Small intestine (tissue), 7 donors: ENCODE measurements around the gene ARHGAP45. TPM values are rescaled to one million over a fixed set of nuclear protein-coding genes. Genes with fewer than 3 reads are reported as not detected.

Experiments
- DNase-seq, 2 donors: peaks; one replicate each; pipeline versions ENCODE4 v3.0.0 to v3.0.0-alpha.2; 2013
- FAIRE-seq: peaks from 2 replicates; lab custom pipeline; 2012; peaks lifted over from hg19 to GRCh38; lab: Jason Lieb, UNC
- H3K27ac ChIP-seq, 3 donors: one replicate each; pipeline ENCODE4 v1.5.1; 2013; ENCODE audit warnings: low read length in 2 of 3, mild to moderate bottlenecking in 2 of 3, control low read depth in 1 of 3, inconsistent platforms in 1 of 3, low read depth in 1 of 3, moderate library complexity in 1 of 3
- H3K27me3 ChIP-seq, 3 donors: one replicate each; pipeline ENCODE4 v1.6.1; 2013; ENCODE audit warnings: low read length in 3 of 3, inconsistent platforms in 1 of 3; ENCODE audit not compliant: control insufficient read depth in 3 of 3, insufficient read depth in 3 of 3
- H3K36me3 ChIP-seq, 3 donors: one replicate each; pipeline ENCODE4 v1.6.1; 2013; ENCODE audit warnings: low read length in 3 of 3, inconsistent platforms in 1 of 3, low read depth in 1 of 3, mild to moderate bottlenecking in 1 of 3, moderate library complexity in 1 of 3; ENCODE audit not compliant: control insufficient read depth in 3 of 3, insufficient read depth in 2 of 3
- H3K4me1 ChIP-seq, 3 donors: one replicate each; pipeline ENCODE4 v1.6.1; 2013; ENCODE audit warnings: low read length in 2 of 3, inconsistent platforms in 1 of 3, low read depth in 1 of 3, mild to moderate bottlenecking in 1 of 3, moderate library complexity in 1 of 3; ENCODE audit not compliant: control insufficient read depth in 3 of 3, insufficient read depth in 2 of 3
- H3K4me3 ChIP-seq, 3 donors: one replicate each; pipeline ENCODE4 v1.5.1; 2013; ENCODE audit warnings: low read length in 3 of 3, control low read depth in 1 of 3, inconsistent platforms in 1 of 3, low read depth in 1 of 3, mild to moderate bottlenecking in 1 of 3, moderate library complexity in 1 of 3
- H3K9me3 ChIP-seq, 2 donors: one replicate each; pipeline ENCODE4 v1.6.1; 2013; ENCODE audit warnings: low read depth in 1 of 2, low read length in 1 of 2; ENCODE audit not compliant: control insufficient read depth in 2 of 2, insufficient read depth in 1 of 2
- WGBS, 3 donors: extraction: QIAGEN DNeasy Blood & Tissue Kit; methylation state at CpG; one replicate each; pipeline ENCODE4 v1.1.7; 2013; 5-methylcytosine and 5-hydroxymethylcytosine counted together
- polyA plus RNA-seq, 4 donors: library from polyadenylated mRNA; stranded (reverse) in 3 of 4; unstranded in 1 of 4; fragments of 200-250 nt in 3 of 4; fragments of 120-200 nt in 1 of 4; gene quantifications; one replicate each; pipeline versions ENCODE4 v1.2.1 to v1.2.3, GENCODE V29; 2013
- donor health status: healthy with polysubstance abuse.
- donor health status: control.
- donor health status: control.
- donor health status: Bipolar disorder and iron deficiency.
- donor health status: healthy.

The ARHGAP45 gene
- polyA plus RNA-seq, 4 donors: 15.9 to 81.1 (median 48.5) TPM

DNA sequence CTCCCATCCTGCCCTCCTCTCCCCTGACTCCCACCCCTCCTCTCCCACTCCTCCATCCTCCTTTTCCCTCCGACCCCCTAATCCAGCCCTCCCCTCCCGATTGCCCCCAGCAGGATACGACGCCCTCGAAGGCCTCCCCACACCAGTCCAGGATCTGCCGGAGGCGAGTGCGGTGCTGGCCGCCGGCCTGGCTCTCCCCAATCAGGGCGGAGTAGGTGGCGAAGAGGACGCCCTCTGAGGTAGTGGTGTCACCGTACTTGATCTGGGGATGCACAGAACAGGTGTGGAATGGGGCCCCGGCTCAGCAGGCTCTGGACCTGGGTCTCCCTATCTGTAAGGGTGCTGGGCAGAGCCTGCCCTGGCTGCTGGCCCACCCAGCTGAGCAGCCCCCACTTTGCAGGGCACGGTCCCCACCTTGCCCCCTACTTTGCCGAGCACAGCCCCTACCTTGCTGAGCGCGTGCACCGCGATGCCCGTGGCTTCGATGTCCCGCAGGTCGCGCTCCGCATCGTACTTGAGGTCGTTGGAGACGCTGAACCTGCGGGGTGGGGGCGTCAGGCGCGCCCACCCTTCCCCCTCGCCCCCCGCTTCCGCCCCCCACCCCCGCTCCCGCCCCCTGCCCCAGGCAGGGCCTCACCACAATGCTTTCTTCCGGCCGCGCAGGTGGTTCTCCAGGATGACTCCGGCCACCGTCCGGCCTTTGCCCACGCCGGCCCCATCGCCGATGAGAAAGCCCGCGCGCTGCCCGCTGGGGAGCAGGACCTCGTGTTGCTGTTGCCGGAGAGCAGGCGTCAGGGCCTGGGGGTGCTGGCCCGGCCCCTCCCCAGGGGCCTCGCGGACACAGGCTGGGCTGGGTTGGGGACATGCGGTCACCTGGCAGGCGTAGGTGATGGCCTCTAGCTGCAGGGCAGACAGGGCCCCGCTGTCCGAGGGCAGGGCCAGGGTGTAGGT, 55.3 kb downstream of the ARHGAP45 start:
- Histone ChIP-seq H3K27ac (no peak overlapping the region), H3K36me3 (peaks cover 36 to 99% (median 64%) of the 10 kb centered on the region in 3 donors), H3K27me3 (no peaks in the 10 kb centered on the region), H3K9me3 (no peaks in the 10 kb centered on the region), H3K4me1 (no peaks in the 10 kb centered on the region), H3K4me3 (no peak overlapping the region)
- WGBS, 3 donors: 96 to 97% (median 96%) methylated on average over 46 to 63 of the region's 63 CpGs
- no peak for FAIRE-seq
- DNase-seq: no peak

DNA sequence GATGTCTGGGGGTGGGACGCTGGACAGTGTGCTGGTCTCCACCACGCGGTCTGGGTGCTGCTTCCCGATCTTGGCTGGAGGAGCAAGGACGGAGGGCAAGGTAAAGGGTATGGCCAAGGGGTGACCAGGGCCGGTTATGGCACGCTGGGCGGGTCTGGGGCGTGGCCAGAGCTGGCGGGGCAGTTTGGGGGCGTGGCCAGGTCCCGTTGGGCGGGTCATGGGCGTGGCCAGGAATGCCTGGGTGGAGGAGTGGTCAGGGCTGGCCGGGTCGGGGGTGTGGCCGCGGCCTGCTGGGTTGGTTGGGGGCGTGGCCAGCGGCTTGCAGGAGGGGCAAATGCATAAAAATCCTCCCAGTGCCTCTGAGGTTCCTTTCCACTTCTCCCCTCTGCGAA, 56.0 kb downstream of the ARHGAP45 start:
- H3K4me3 ChIP-seq: no peak overlapping the region
- no peaks in the 10 kb centered on the region for H3K9me3 ChIP-seq
- no peaks in the 10 kb centered on the region for H3K27me3 ChIP-seq
- WGBS, 3 donors: 56 to 57% (median 56%) methylated on average over 14 to 21 of the region's 21 CpGs
- FAIRE-seq (no peak), DNase-seq (peak; percentile 45 to 62)
- H3K36me3 ChIP-seq: peaks cover 36 to 99% (median 60%) of the 10 kb centered on the region in 3 donors
- no peak overlapping the region for H3K27ac ChIP-seq
- H3K4me1 ChIP-seq: no peaks in the 10 kb centered on the region

DNA sequence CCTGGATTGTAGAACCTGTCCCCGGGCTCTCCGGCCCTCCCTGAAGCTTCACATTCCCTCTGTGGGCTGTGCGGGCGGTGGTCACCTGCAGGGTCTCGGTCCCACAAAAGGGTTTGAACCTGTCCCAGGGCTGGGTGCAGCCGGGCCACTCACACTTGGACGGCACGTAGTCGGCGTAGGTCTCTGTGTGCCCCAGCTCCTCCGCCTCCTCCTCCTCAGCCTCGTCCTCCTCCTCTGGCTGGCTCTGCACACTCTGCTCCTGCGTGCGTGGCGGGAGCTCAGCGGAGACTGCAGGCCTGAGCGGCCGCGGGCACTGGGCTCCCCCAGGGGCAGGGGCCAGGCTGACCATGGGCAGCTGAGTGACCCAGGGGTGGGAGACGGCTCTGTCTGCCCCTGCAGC, 56.4 kb downstream of the ARHGAP45 start:
- Histone ChIP-seq H3K9me3 (no peaks in the 10 kb centered on the region), H3K4me1 (no peaks in the 10 kb centered on the region), H3K4me3 (no peak overlapping the region), H3K27me3 (no peaks in the 10 kb centered on the region), H3K36me3 (peaks cover 36 to 97% (median 60%) of the 10 kb centered on the region in 3 donors), H3K27ac (no peak overlapping the region)
- 97 to 98% (median 98%) methylated on average over 11 to 20 of the region's 20 CpGs for WGBS, 3 donors
- DNase-seq (no peak), FAIRE-seq (no peak)

DNA sequence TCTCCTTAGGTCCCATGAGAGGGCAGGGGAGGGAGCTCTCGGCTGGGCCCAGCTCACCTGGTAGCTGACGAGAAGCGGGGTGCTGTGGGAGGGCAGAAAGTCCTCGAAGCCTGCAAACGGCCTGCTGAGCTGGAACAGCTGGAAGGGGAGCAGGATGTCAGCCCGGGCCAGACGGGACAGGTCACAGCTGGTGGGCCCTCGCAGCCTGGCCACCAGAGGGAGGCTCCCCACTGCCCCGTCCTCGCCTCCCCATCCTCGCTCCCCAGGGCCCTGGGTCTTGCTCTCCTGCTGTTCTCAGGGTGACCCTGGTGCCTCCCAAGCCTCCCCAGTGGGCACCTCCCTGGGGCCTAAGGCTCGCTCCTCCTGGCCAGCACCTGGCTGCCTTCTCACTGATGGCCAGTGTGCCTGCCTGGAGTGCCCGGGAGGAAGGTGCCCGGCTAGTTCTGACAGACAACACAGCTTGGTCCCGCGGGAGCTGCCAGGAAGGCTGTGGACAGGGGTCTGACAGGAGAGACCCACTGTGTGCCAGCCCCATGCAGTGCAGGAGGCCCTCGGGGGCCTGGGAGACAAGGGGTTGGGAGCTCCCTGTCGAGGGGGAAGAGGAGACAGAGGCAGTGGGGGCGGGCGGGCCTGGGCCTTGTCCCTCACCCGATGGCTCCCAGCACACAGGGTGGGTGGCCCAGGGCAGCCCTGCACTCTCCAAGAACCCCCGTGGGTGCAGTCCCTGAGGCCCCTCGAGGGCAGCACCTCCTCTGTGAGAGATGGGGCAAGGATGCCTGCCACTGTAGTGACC, 57.1 kb downstream of the ARHGAP45 start:
- H3K27ac ChIP-seq: no peak overlapping the region
- DNase-seq: no peak
- H3K36me3 ChIP-seq: peaks cover 34 to 95% (median 57%) of the 10 kb centered on the region in 3 donors
- no peaks in the 10 kb centered on the region for H3K27me3 ChIP-seq
- H3K9me3 ChIP-seq: no peaks in the 10 kb centered on the region
- no peaks in the 10 kb centered on the region for H3K4me1 ChIP-seq
- no peak for FAIRE-seq
- no peak overlapping the region for H3K4me3 ChIP-seq
- WGBS, 3 donors: 89 to 95% (median 95%) methylated on average over 20 to 23 of the region's 23 CpGs

DNA sequence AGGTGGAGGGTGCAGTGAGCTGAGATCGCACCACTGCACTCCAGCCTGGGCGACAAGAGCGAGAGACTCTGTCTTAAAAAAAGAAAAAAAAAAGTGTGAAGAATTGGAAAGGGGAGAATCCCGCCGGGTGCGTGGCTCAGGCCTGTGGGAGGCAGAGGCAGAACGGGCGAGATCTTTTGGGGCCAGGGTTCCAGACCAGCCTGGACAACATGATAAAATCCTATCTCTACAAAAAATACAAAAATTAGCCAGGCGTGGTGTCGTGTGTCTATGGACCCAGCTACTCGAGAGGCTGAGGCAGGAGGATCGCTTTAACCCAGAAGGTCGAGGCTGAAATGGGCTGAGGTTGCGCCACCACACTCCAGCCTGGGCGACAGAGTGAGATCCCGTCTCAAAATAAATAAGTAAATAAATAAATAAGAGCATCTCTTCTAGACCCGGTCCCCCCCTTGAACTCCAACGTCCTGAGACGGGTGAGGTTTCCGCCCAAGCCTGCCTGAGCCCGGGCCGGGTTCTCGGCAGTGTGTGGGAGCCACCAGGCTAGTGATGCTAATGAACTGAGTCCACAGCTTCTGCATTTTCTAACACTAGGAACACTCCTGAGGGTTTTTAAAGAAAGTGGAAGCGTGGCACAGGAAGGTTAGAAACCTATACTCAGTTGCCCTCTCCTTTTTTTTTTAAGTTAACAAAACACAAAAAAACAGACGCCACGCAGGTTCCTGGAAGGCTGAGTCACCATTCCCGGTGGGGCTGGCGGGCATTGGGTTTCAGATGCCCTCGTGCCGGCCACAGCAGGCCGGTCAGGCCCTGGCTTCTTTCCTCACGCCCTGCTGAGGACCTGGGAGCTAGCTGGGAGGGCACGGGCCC, 58.9 kb downstream of the ARHGAP45 start:
- DNase-seq (no peak), FAIRE-seq (no peak)
- H3K36me3 ChIP-seq: peaks cover 30 to 95% (median 46%) of the 10 kb centered on the region in 3 donors
- WGBS, 3 donors: 91 to 93% (median 91%) methylated on average over 33 of the region's 33 CpGs
- H3K4me1 ChIP-seq: peaks cover 0 to 2% (median 0%) of the 10 kb centered on the region in 3 donors
- no peaks in the 10 kb centered on the region for H3K9me3 ChIP-seq
- H3K27me3 ChIP-seq: no peaks in the 10 kb centered on the region
- no peak overlapping the region for H3K27ac ChIP-seq
- no peak overlapping the region for H3K4me3 ChIP-seq

DNA sequence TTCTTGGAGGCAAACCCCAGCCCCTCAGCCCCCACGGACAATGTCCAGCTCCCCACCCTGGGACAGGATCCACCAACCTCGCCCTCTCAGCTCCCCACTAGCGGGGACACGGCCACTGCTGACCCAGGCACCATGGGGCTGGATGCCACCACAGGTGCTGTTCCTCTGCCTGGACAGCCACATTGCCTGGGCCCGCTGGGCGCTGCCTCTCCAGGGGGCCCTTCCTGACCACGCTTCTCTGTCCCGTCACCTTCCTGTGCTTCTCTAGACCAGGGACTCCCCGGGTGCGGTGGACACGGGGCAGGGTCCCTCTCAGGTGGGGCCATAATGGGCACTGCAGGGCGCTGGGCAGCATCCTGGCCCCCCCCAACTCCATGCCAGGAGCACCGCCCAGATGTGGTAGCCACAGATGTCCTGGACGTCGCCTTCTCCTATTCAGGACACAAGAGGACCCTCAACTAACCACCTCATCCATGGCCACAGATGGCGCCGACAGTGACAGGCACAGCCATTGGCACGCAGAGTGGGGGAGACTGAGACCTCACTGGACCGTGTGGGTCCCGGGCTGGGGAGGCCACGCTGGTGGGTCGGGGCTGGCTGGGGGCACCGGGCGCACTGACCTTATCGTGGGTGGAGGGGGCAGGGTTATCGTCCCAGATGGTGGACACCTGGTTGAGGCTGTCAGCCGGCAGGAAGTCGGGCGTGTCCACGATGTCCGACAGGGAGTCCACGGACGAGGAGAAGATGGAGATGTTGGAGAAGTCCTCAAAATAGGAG, 60.2 kb downstream of the ARHGAP45 start:
- DNase-seq (no peak), FAIRE-seq (no peak)
- Histone ChIP-seq H3K36me3 (peaks cover 20 to 85% (median 35%) of the 10 kb centered on the region in 3 donors), H3K27me3 (no peaks in the 10 kb centered on the region), H3K9me3 (no peaks in the 10 kb centered on the region), H3K4me1 (peaks cover 0 to 14% (median 0%) of the 10 kb centered on the region in 3 donors), H3K4me3 (no peak overlapping the region), H3K27ac (no peak overlapping the region)
- WGBS, 3 donors: 92 to 95% (median 95%) methylated on average over 30 to 33 of the region's 33 CpGs

- peaks cover 17 to 75% (median 26%) of the 10 kb centered on the region in 3 donors for H3K36me3 ChIP-seq
- 82 to 92% (median 89%) methylated on average over 16 to 17 of the region's 17 CpGs for WGBS, 3 donors
- H3K9me3 ChIP-seq: no peaks in the 10 kb centered on the region
- DNase-seq: no peak
- no peak overlapping the region for H3K27ac ChIP-seq
- no peaks in the 10 kb centered on the region for H3K27me3 ChIP-seq
- peaks cover 3 to 23% (median 5%) of the 10 kb centered on the region in 3 donors for H3K4me1 ChIP-seq
- no peak for FAIRE-seq
- no peak overlapping the region for H3K4me3 ChIP-seq
These were observed 61.1 kb downstream of the ARHGAP45 start for GRCh38 chr19:1128106-1128505.
